HepG2 (cell line): ENCODE data around the gene LARP1. TPM values are rescaled to one million over a fixed set of nuclear protein-coding genes. Genes with fewer than 3 reads are reported as not detected.
"Not testable (repeated sequence)": the region's sequence is repeated elsewhere in the genome, so short reads cannot be mapped to it uniquely, and the experiment has no call there.

Source experiments
- ATAC-seq: fragments of 200-7000 bp; cut with Tn5 transposase; 3 replicates; pipeline ENCODE4 v1.9.1; 2020; ENCODE audit warnings: mild to moderate bottlenecking, moderate library complexity
- BruUV-seq: library from RNA; stranded (reverse); fragments of 400-500 nt; replicated peaks from 2 replicates; lab custom pipeline; 2021; lab: Mats Ljungman, UMichigan
- CTCF ChIA-PET: fragments of 300-600 bp; formaldehyde crosslinking; extraction: SDS; loops from one replicate; lab custom pipeline; 2021; ENCODE audit warnings: low total read pairs, inconsistent platforms, low intra/inter-chr PET ratio; lab: Yijun Ruan, JAX
- POLR2A ChIA-PET: fragments of 350-600 bp; sonication (Branson Sonifier 250); formaldehyde crosslinking; loops from one replicate; lab custom pipeline; 2020; ENCODE audit warnings: antibody characterized with exemption, inconsistent platforms; lab: Yijun Ruan, JAX
- DNase-seq: peaks from one replicate; pipeline ENCODE4 v3.0.0-alpha.2; 2015; ENCODE audit warnings: low spot score
- FAIRE-seq: peaks from 3 replicates; lab custom pipeline; 2011; peaks lifted over from hg19 to GRCh38; lab: Jason Lieb, UNC
- H2AFZ ChIP-seq: one replicate; pipeline ENCODE4 v1.6.1; 2011; ENCODE audit warnings: low read length, inconsistent platforms
- H3K27ac ChIP-seq: fragments of 300-600 bp; 3 replicates; pipeline ENCODE4 v1.8.0; 2011; ENCODE audit warnings: mixed run types, mild to moderate bottlenecking, mixed read lengths, low read length, inconsistent platforms; ENCODE audit not compliant: insufficient read depth; ENCODE audit errors: extremely low read length
- H3K27me3 ChIP-seq, 2 experiments: fragments of 200-600 bp in 1 of 2; 2 replicates in 1 of 2; 3 replicates in 1 of 2; pipeline versions ENCODE4 v1.6.0 to v1.8.0; 2011; ENCODE audit warnings: low read length in 2 of 2, mild to moderate bottlenecking in 2 of 2, moderate library complexity in 2 of 2, inconsistent platforms in 1 of 2; ENCODE audit not compliant: insufficient read depth in 2 of 2, control insufficient read depth in 1 of 2
- H3K36me3 ChIP-seq, 2 experiments: fragments of 200-600 bp in 1 of 2; replicated peaks in 1 of 2; 2 replicates in 1 of 2; 3 replicates in 1 of 2; pipeline versions ENCODE4 v1.5.1 to v1.8.0; 2011; ENCODE audit warnings: low read length in 2 of 2, inconsistent platforms in 1 of 2; ENCODE audit not compliant: insufficient read depth in 2 of 2, control insufficient read depth in 1 of 2
- H3K4me1 ChIP-seq: 2 replicates; pipeline ENCODE4 v1.5.1; 2012; ENCODE audit warnings: low read length, inconsistent platforms; ENCODE audit not compliant: insufficient read depth
- H3K4me2 ChIP-seq: 2 replicates; pipeline ENCODE4 v1.6.0; 2011; ENCODE audit warnings: low read depth, low read length, inconsistent platforms
- H3K4me3 ChIP-seq, 3 experiments: fragments of 200-600 bp in 1 of 3; sonication (generic), shearing (Covaris generic) in 1 of 3; replicated peaks in 1 of 3; 2 replicates each; pipeline ENCODE4 v1.5.1; 2011 to 2016; ENCODE audit warnings: low read length in 3 of 3, inconsistent platforms in 2 of 3, low read depth in 2 of 3, mild to moderate bottlenecking in 2 of 3, control low read depth in 1 of 3, mixed read lengths in 1 of 3; ENCODE audit not compliant: insufficient read depth in 1 of 3
- H3K79me2 ChIP-seq: one replicate; pipeline ENCODE4 v1.6.1; 2011; ENCODE audit warnings: low read length, inconsistent platforms; ENCODE audit not compliant: insufficient read depth
- H3K9ac ChIP-seq: 2 replicates; pipeline ENCODE4 v1.6.0; 2011; ENCODE audit warnings: mild to moderate bottlenecking, low read depth, low read length, inconsistent platforms; ENCODE audit not compliant: insufficient read depth
- H3K9me3 ChIP-seq: 2 replicates; pipeline ENCODE4 v1.5.1; 2012; ENCODE audit warnings: mild to moderate bottlenecking, low read length
- H4K20me1 ChIP-seq: 2 replicates; pipeline ENCODE4 v1.6.0; 2011; ENCODE audit warnings: inconsistent platforms, mild to moderate bottlenecking, low read length, moderate library complexity; ENCODE audit not compliant: insufficient read depth
- AKNA ChIP-seq: sonication (generic); formaldehyde crosslinking; IDR thresholded peaks from 2 replicates; pipeline ENCODE4 v1.4.0; 2020; ENCODE audit warnings: missing genetic modification reagents, borderline replicate concordance
- ATF7 ChIP-seq, 2 experiments: fragments of 450-650 bp in 1 of 2; sonication (generic) in 1 of 2; formaldehyde crosslinking in 1 of 2; IDR thresholded peaks; 2 replicates each; pipeline versions ENCODE4 v1.4.0 to v1.6.1; 2016 to 2020; ENCODE audit warnings: antibody characterized with exemption in 1 of 2, mild to moderate bottlenecking in 1 of 2, missing genetic modification reagents in 1 of 2
- DPF2 ChIP-seq: sonication (generic); formaldehyde crosslinking; IDR thresholded peaks from 2 replicates; pipeline ENCODE4 v1.4.0; 2020; ENCODE audit warnings: mild to moderate bottlenecking, low read depth, missing genetic modification reagents, borderline replicate concordance
- HOMEZ ChIP-seq: IDR thresholded peaks from 2 replicates; pipeline ENCODE4 v1.6.1; 2016; ENCODE audit warnings: low read depth
- NFIC ChIP-seq: IDR thresholded peaks from 2 replicates; pipeline ENCODE4 v1.6.1; 2012; ENCODE audit warnings: mild to moderate bottlenecking, low read length, inconsistent platforms
- TCF12 ChIP-seq, 2 experiments: fragments of 450-650 bp in 1 of 2; sonication (generic) in 1 of 2; formaldehyde crosslinking in 1 of 2; IDR thresholded peaks; 2 replicates each; pipeline versions ENCODE4 v1.6.1 to v1.8.0; 2017 to 2022; ENCODE audit warnings: antibody characterized with exemption in 1 of 2, mild to moderate bottlenecking in 1 of 2, missing genetic modification reagents in 1 of 2, moderate library complexity in 1 of 2
- ZBTB44 ChIP-seq: sonication (generic); formaldehyde crosslinking; IDR thresholded peaks from 2 replicates; pipeline ENCODE4 v1.4.0; 2020; ENCODE audit warnings: missing genetic modification reagents
- ZNF713 ChIP-seq: sonication (generic); formaldehyde crosslinking; IDR thresholded peaks from 2 replicates; pipeline ENCODE4 v1.4.0; 2020; ENCODE audit warnings: mild to moderate bottlenecking, missing genetic modification reagents
- WGBS: methylation state at CpG from one replicate; pipeline ENCODE4 v1.1.6; 2017; ENCODE audit warnings: low lambda C conversion rate; 5-methylcytosine and 5-hydroxymethylcytosine counted together
- in situ Hi-C: cut with HindIII; loops from 2 replicates; pipeline ENCODE4 v1.10.0; 2017; ENCODE audit warnings: low pct_unique_long_range_greater_than_20kb; ENCODE audit not compliant: extremely low pct_ligation_motif_present
- intact Hi-C: fragments of 100-400 bp; cut with micrococcal nuclease; formaldehyde crosslinking; loops from one replicate; pipeline ENCODE4 v1.10.0; 2022; ENCODE audit not compliant: unreplicated experiment
- polyA plus RNA-seq, 8 experiments: library from polyadenylated mRNA; depleted of rRNA in 3 of 8; stranded (reverse) in 7 of 8; unstranded in 1 of 8; fragments of >200 nt; fragmentation: Illumina TruSeq in 4 of 8; extraction: Trizol in 4 of 8; gene quantifications; 2 replicates each; pipeline versions ENCODE4 v1.2.1 to v1.2.3, GENCODE V29; 2011 to 2016; ENCODE audit warnings: low read depth in 4 of 8, missing spikeins in 1 of 8, mixed read lengths in 1 of 8; ENCODE audit not compliant: insufficient read depth in 1 of 8
- total RNA-seq, 5 experiments: library from RNA; depleted of rRNA; stranded (reverse); fragments of >200 nt; fragmentation: Illumina TruSeq; extraction: Trizol; gene quantifications; 2 replicates each; pipeline ENCODE4 v1.2.3, GENCODE V29; 2016; ENCODE audit warnings: low read depth in 1 of 5

The LARP1 gene
- total and polyA plus RNA-seq, 2 of the 13 experiments (the other 11 are each of a cell fraction or from before 2014, with no cell fraction given), result 45.2 to 61.4 TPM

- H3K4me3 ChIP-seq; H2AFZ ChIP-seq; H3K27ac ChIP-seq; in situ Hi-C loops; intact Hi-C loops; CTCF ChIA-PET; H3K79me2 ChIP-seq; FAIRE-seq; BruUV-seq; H3K9me3 ChIP-seq; H3K4me2 ChIP-seq; H3K27me3 ChIP-seq; H3K9ac ChIP-seq; H4K20me1 ChIP-seq; ATAC-seq; DNase-seq; POLR2A ChIA-PET; TF ChIP-seq ATF7 (CRISPR knock-in tag; IDR thresholded peaks at IDR 0.05): not testable (repeated sequence)
- Histone ChIP-seq H3K4me1 (peaks cover 85% of the 10 kb centered on the region), H3K36me3 (peaks cover 8 to 11% of the 10 kb centered on the region in 2 experiments; a peak in 4 of 5 replicates)
- TF ChIP-seq ATF7 (IDR thresholded peaks at IDR 0.05), result peak; percentile 92
- WGBS, result 100% methylated on average over 3 of the region's 3 CpGs
These were observed 77.6 kb downstream of the LARP1 start for GRCh38 chr5:154832804-154833203.

GRCh38 chr5:154834053-154834452 is 78.9 kb downstream of the LARP1 start:
- no TSS peak for BruUV-seq
- DNase-seq (peak; percentile 68), FAIRE-seq (no peak), ATAC-seq (peak; percentile 68)
- Histone ChIP-seq H3K9me3 (no peaks in the 10 kb centered on the region), H4K20me1 (no peaks in the 10 kb centered on the region), H3K79me2 (no peaks in the 10 kb centered on the region), H3K4me2 (peak overlapping the region; percentile 58), H2AFZ (no peak overlapping the region), H3K9ac (no peak overlapping the region), H3K36me3 (peaks cover 6 to 7% of the 10 kb centered on the region in 2 experiments; a peak in 4 of 5 replicates), H3K4me1 (peaks cover 85% of the 10 kb centered on the region), H3K27me3 (no peaks in the 10 kb centered on the region), H3K27ac (peak overlapping the region; percentile 48), H3K4me3 (peak overlapping the region in 2 of 3 experiments; percentile 22 to 49; a peak in 2 of 6 replicates)
- CTCF ChIA-PET, result no interaction called here
- 4% methylated on average over 1 of the region's 1 CpG for WGBS
- intact Hi-C loops (no loop called here), in situ Hi-C loops (no loop called here)
- POLR2A ChIA-PET, result interaction anchor here (0.6 to 2.3 kb wide), 8 partner anchors 9 to 172 kb away, joined by 3 to 13 read pairs (median 4); partner anchors contain the start of genes CNOT8 and FAXDC2
- TF ChIP-seq DPF2 (CRISPR knock-in tag), result peak; percentile 62; the same call in 1 of the 2 replicates
- no peak for TF ChIP-seq ZBTB44
- no peak for TF ChIP-seq TCF12 (IDR thresholded peaks at IDR 0.05)
- no peak for TF ChIP-seq TCF12 (CRISPR knock-in tag; IDR thresholded peaks at IDR 0.05)
- TF ChIP-seq NFIC, result peak; percentile 85; the same call in 1 of the 2 replicates
- TF ChIP-seq HOMEZ (CRISPR knock-in tag), result 0 out of 2 replicates have a peak, but pooled peaks have one; percentile 20
- TF ChIP-seq ZNF713 (CRISPR knock-in tag), result no peak
- TF ChIP-seq AKNA (CRISPR knock-in tag), result no peak
